Muscle of arm (tissue), 12 donors: ENCODE data around the gene DLG3. TPM values are rescaled to one million over a fixed set of nuclear protein-coding genes. Genes with fewer than 3 reads are reported as not detected.

Experiments used
- DNase-seq: peaks from one replicate; pipeline ENCODE4 v3.0.0-alpha.2; 2013
- polyA plus RNA-seq, 12 donors: library from polyadenylated mRNA; unstranded; fragments of 120-200 nt; gene quantifications; one replicate each; pipeline ENCODE4 v1.2.1, GENCODE V29; 2013; ENCODE audit not compliant: insufficient read length in 12 of 12

The DLG3 gene
- polyA plus RNA-seq, 12 donors, result 4.2 to 31.8 (median 7.3) TPM; not detected in 1

DNA sequence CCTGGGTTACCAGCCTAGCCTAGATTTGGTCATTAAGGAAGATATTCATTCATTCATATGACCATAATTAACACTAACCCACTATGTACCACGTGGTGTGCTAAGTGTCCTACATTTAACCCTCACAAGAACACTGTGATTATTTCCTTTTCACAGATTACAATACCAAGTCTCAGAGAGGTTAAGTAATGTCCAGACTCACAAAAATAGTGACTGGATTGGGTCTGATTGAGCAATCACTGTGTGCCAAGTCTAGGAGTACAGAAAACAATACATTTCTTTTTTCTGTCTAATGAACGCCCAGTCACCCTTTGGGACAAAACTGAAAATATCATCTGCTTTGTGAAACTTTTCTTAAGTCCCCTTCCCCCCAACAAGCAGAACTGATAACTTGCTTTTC is 7.6 kb upstream of the DLG3 start:
- no peak for DNase-seq

DNA sequence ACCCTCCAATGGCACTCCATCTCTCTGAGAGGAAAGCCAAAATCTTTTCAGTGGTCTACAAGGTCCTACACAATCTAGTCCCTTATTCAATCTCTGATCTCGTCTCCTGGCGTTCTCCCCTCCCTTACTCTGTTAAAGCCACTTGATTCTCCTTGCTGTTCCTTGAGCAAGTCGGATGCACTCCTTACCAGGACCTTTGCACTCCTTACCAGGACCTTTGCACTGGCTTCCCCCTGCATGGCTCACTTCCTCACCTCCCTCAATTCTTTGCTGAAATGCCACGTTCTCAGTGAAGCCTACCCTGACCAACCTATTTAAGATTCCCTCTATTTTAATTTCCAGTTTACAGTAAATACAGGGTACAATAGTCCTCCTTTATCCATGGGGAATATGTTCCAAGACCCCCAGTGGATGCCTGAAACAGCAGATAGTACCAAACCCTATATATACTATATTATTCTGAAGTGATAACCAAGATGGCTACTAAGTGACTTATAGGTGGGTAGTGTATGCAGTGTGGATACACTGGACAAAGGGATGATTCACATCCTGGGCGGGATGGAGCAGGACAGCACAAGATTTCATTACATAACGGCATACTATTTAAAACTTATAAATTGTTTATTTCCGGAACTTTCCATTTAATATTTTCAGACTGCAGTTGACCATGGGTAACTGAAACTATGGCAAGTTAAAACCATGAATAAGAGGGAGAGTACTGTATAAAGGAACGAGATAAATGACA is 6.5 kb upstream of the DLG3 start:
- DNase-seq, result no peak

DNA sequence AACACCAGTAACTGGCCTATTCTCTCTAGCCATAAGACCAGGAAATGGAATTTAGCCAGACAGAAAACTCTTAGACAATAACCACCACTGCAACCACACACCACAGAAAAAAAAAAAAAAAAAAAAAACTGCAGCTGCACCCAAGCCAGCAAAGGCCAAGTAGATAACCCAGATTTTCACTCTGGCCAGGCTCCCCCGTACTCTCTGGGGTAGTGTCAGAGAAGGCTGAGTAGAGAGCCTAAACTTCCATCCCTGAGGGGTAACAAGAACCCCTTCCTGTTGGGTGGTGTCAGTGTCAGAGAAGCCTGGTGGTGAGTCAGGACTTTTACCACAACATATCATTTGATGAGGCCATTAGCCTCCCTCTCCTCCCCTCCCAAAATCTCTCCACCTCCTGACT is 5.6 kb upstream of the DLG3 start:
- no peak for DNase-seq

DNA sequence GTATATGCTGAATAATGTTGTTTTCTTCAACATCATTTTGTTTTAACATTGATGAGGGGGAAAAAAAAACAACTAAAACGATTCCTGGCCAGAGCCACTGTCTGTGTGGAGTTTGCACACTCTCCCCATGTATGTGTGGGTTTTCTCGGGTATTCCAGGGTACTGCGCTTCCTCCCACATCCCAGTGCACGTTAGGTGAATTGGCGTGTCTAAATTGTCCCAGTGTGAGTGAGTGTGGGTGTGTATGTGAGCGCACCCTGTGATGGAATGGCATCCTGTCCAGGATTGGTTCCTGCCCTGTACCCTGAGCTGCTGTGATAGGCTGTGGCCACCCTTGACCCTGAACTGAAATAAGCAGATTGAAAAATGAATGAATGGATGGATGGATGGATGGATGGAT is 2.4 kb upstream of the DLG3 start:
- no peak for DNase-seq

DNA sequence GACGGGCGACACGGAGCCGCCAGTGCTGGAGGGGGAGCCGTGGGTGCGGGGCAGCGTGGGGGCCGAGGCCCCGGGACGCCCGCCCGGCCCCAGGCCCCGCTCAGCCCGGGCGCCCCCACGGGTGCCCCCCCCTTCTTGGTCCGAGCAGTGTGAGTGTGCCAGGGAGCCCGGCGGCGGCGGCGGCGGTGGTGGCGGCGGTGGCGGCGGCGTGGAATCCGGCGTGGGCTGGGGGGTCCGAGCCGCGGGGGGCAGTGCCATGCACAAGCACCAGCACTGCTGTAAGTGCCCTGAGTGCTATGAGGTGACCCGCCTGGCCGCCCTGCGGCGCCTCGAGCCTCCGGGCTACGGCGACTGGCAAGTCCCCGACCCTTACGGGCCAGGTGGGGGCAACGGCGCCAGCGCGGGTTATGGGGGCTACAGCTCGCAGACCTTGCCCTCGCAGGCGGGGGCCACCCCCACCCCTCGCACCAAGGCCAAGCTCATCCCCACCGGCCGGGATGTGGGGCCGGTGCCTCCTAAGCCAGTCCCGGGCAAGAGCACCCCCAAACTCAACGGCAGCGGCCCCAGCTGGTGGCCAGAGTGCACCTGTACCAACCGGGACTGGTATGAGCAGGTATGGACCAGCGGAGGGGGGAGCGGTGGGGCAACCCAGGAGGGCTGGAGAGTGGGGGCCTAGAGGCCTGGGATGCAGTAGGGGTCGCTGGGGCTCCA is 466 bp downstream of the DLG3 start:
- no peak for DNase-seq

DNA sequence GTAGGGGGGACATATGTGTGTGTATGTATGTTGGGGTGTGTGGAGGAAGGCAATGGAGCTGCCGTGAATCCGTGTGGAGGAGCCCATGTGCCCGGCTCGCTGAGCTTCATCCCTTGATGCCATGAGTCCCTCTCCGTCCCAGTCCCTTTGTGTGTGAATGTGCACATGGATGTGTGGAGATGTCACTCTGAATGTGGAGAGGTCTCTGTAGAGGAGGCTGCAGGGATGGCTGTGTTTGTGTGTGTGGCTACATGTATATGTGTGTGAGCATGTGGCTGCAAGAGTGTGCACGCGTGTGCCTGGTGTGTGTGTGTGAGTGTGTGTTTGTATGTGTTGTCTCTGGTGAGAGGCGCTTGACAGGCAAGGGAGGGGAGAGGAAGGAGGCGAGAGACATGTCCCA is 1.3 kb downstream of the DLG3 start:
- DNase-seq, result no peak

DNA sequence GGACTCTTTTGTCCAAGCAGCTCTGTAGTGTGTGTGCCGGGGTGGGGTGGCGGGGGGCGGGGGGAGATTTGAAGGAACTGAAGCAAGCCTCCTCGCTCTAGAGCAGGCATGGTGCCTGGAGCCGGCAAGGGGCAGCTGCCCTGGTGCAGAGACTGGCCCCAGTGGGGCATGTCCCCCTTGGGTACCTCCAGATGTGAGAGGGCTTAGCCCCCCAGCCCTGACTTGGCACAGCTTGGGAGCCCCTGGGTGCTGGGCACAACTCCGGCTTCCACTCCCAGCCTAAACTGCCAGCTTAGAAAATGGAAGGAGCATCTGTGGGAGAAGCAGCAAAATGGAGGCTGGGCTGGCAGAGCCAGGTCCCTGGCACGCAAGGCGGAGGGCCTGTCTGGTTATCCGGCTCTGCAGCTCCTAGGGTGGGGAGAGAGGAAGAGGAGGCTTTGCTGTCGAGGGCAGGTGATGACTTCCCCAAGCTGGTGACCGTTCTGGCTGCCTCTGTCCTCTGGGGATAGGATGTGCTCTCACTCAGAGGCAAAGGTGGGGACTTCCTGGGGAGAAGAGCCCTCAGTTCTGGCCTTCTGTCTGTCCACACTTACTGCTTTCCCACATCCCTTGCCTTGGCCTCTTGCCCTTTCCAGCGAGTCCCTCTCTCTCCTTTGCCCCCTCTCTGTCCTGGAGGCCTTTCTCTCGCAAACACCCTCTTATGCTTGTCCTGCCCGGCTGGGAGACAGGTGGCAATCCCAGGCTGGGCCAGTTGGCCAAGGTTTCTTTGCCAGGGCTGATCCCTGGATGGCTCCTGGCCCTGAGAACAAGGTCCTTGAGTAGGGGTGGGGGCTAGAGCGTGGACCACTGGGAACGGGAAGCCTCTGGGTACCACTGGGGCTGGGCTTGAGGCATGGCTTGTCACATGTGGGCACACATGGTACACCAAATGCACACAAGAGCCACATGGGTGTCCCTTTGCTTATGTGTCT is 2.0 kb downstream of the DLG3 start:
- no peak for DNase-seq

DNA sequence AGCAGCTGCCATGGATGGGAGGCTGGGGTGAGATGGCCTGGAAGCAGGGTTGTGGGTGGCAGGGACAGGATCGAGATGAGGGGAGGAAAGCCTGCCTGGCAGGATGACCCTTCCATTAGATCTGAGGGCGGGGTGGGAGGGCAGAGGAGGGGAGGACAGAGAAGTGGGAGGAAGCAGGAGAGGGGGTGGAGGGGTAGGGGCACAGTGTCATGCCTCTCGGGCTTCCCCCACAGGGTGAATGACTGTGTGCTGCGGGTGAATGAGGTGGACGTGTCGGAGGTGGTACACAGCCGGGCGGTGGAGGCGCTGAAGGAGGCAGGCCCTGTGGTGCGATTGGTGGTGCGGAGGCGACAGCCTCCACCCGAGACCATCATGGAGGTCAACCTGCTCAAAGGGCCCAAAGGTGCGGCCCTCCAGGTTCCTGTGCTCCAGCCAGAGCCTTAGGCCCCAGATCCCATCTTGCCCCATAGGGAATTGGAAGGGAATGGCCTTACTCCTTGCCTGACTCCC is 4.9 kb downstream of the DLG3 start:
- no peak for DNase-seq

DNA sequence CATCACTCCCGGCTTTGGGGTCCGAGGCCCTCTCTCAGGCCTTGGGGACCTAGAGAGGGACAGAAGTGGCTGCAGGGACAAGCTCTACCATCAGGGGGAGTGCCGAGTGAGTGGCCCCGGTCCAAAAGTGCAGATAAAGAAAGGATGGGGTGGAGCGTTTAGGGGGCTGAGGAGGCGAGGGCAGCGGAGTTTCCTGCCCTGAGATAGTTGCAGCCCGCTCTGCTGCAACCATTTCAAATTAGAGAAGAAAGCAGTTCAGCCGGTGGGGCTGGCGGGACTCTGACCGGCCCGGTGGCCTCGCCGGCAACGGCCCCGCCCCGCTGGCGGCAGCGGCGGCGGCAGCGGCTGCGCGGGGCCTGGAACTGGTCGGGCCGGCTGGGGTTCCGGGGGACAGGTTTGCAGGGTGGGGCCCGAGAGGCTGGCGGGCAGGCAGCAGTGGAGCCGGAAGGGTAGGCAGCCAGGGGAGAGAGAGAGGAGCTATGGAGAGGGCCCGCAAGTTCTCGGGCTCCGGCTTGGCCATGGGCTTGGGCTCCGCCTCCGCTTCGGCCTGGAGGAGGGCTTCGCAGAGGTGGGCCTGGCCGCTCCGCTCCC is 7.6 kb downstream of the DLG3 start:
- DNase-seq, result peak; percentile 47

DNA sequence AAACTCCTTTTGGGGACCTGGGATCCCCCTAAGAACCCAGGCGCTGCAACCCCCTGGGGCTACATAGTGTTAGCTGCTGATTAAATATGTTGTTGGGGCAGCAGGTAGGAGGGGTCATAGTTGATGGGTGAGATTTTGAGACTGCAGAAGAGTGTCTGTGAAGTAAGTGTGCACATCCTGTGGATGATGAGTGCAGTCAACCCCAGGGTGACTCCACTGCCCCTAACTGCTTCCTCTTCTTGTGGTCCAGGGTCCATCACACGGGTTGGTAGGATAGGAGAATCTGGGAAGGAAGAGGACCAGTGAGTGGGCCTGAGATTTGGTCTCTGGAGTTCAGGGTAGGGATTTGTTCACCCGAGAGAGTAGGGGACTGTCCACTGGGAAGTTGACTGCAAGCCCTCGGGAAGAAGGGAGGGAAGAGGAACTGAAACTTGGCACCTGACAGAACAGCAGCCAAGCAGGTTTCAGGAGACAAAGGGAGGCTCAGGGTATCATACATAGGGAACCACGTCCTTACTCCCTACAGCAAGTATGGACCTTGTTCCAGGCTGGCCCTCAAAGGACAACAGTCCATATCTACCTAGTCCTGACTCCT is 8.5 kb downstream of the DLG3 start:
- no peak for DNase-seq

DNA sequence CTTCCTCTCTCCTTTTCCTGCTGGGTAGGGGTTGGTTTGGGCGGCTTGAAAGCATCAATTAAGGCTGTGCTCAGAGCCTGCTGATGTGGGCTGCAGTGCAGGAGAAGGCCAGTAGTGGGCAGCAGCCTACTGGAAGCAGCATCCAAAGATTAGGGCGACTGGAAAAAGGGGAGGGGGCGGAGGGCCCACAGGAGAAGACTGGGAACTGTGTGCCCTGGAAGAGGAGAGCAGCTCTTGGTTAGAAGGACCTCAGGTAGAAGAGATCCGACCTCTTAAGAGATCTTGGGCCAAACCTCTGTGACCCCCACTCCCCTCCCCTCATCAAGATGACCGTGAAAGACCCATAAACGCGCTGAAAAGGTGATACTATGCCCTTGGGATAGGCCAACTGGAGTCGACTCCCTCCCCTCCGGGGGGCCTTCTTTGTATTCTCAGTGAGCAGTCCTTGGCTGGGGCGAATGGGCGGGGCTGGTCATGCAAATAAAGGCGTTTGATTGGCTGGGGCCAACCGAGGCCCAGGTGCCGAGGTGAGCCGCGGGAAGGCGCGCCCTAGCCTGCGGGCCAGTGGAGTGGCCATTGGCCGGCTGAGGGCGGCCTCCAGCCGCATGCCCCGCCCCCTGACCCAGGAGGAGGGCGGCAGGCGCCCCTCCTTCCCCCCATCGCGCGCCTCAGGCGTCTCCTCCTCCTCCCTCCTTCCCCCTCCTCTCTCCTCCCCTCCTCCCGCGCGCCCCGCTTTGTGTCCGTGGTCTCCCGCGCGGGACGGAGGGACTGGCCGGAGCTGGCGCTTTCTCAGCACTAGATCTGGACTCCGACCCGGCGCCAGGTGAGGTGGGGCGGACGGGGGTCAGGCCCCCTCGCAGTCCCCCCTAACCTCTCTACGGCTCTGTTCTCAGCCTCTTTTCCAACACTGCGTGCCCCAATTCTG is 10.1 kb downstream of the DLG3 start:
- DNase-seq, result peak; percentile 58

DNA sequence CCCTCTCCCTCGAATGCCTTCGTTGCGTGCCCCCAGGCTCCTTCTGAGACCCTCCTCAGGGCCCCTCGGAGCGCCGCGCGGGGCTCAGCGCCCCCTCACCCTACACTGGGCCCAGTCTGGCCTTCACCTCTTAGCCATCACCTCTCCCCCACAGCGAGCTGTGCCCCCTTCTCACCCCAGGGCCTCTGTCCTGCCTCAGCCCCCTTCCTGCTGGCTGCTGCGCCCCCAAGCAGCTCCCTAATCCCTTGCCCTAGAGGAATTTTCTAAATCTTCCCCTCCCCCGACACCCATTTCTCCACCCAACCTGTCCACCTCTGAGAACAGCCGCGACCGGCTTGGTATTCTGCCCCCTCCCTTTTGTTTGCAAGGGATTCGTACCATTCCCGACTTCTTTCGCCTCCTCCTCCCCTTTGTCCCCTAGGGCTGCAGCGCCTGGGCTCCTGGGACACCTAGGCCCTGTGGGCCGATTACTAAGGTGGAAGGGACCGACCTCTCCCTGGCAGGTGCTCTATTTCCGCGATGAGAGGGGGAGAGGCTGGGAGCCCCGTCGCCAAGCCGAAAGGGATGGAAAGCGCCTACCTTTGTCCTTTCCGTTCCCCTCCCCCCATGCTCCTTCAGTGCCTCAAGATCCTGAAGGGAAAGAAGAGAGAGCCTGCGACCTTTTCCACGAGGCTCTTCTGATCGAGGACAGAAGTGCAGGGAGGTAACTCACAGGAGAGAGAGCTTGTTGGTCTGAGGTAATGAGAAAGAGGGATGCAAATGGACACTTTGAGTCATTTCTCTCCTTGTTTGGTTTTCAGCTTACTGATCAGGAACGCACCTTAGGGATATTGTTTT is 10.9 kb downstream of the DLG3 start:
- no peak for DNase-seq

DNA sequence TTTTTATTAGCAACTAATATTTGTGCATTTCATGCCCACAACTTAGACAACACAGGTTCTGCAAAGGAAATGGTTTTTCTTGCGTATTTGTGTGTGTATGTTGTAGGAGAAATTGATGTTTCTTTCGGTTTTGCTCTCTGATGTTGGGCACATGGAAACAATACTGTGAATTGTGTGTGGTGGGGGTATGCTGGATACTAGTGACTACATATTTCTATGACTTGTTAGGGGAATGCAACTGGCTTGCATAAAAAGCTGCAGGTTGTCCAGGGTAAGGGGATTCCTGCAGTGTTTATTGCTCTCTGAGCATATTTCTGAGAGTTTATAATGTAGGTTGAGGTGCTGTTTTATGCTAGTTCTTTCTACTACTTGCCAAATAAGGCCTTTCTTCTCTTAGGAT is 11.6 kb downstream of the DLG3 start:
- no peak for DNase-seq

DNA sequence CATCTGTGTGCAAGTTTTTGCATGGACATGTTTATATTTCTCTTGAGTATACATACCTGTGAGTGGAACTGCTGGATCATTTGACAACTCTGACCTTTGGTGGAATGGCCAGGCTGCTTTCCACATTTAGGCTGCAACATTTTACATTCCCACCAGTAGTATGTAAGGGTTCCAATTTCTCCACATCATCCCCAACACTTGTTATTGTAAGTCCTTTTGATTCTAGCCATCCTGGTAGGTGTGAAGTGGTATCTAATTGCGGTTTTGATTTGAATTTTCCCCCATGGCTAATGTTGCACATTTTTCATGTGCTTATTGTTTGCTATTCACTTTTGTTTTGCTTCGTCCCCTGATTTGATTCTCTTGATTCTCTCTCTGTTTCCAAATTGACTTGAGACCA is 16.4 kb downstream of the DLG3 start:
- no peak for DNase-seq

DNA sequence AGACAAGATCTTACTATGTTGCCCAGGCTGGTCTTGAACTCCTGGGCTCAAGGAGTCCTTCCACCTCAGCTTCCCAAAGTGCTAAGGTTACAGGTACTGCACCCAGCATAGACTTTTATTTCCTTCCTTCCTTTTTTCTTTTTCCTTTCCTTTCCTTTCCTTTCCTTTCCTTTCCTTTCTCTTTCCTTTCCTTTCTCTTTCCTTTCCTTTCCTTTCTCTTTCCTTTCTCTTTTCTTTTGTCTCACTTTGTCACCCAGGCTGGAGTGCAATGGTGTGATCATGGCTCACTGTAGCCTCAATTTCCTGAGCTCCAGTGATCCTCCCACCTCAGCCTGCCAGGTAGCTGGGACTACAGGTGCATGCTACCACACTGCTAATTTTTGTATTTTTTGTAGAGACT is 19.4 kb downstream of the DLG3 start:
- no peak for DNase-seq

DNA sequence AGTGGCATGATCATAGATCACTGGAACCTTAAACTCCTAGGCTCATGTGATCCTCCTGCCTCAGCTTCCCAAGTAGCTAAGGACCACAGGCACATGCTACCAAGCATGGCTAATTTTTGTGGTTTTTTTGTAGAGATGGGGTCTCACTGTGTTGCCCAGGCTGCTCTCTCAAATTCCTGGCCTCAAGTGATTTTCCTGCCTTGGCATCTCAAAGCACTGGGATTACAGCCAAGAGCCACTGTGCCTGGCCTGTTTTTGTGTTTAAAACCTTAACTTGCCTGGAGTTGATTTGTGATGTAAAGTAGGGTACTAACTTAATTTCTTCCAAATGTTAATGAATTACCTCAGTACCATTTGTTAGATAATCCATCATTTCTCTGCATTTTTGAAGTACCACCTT is 22.3 kb downstream of the DLG3 start:
- DNase-seq, result no peak

DNA sequence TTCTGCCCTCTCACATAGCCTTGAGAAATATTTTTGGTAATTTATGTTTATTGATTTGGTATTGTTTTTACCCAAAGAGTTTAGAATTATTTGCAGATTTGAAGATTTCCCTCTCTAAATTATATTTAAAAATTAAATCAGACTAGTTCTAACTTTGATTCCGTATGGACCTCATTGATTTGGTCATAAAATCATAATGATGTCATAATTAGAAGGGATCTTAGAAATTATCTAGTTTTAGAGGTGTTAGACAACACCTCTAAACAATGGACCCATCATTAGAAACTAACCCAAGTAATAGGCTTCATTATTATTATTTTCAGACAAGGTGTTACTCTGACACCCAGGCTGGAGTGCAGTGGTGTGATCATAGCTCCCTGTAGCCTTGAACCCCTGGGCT is 24.1 kb downstream of the DLG3 start:
- no peak for DNase-seq

DNA sequence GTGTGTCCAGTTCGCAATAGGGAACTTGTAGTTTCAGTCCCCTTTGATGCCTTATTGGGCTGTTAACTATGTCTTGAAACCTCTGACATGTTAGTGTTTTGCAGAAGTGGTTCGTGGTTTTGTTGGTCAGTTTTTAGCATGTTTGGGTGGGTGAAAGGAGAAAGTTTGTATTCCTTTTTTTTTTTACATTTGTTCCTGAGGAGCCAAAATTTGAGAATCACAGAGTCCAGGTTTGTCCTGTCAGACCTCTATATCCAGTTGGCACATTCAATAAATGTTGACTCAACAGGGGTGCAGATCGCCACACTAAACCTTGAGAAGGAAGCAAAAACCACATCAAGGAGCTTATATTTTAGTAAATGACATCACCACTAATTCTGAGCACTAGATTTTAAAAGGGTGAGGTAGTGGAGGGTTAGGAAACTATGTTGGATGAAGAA is 26.2 kb downstream of the DLG3 start:
- no peak for DNase-seq
